SK-N-SH treated with all-trans-retinoic acid at 6 μM for 48 hours (cell line): ENCODE measurements around the gene SLCO1B3.

Source experiments
- ATAC-seq: fragments of 200-7000 bp; cut with Tn5 transposase; 3 replicates; pipeline ENCODE4 v1.9.1; 2020; ENCODE audit warnings: mild to moderate bottlenecking, moderate library complexity
- ARNTL ChIP-seq: fragments of 450-650 bp; formaldehyde crosslinking; IDR thresholded peaks from 2 replicates; pipeline ENCODE4 v1.5.0; 2020; ENCODE audit warnings: low read depth, mild to moderate bottlenecking, moderate library complexity, borderline replicate concordance
- BACH2 ChIP-seq: fragments of 250-450 bp; sonication (Bioruptor Pico); IDR thresholded peaks from 2 replicates; pipeline ENCODE4 v1.9.0; 2021; ENCODE audit warnings: mild to moderate bottlenecking, borderline replicate concordance
- CSDC2 ChIP-seq: fragments of 250-450 bp; sonication (Bioruptor Pico); IDR thresholded peaks from 2 replicates; pipeline ENCODE4 v1.5.0; 2020; ENCODE audit warnings: mild to moderate bottlenecking, moderate library complexity
- ESRRG ChIP-seq: fragments of 250-450 bp; sonication (Bioruptor Pico); IDR thresholded peaks from 2 replicates; pipeline ENCODE4 v1.6.1; 2021; ENCODE audit warnings: mild to moderate bottlenecking
- ISL1 ChIP-seq: fragments of 250-450 bp; sonication (Bioruptor Pico); IDR thresholded peaks from 2 replicates; pipeline ENCODE4 v2.1.2; 2022; ENCODE audit warnings: mild to moderate bottlenecking, moderate library complexity
- OSR1 ChIP-seq: fragments of 250-450 bp; sonication (Bioruptor Pico); IDR thresholded peaks from 2 replicates; pipeline ENCODE4 v1.8.0; 2022; ENCODE audit warnings: moderate library complexity, mild to moderate bottlenecking, inconsistent platforms
- PPARA ChIP-seq: fragments of 250-450 bp; sonication (Bioruptor Pico); IDR thresholded peaks from 2 replicates; pipeline ENCODE4 v1.5.0; 2020; ENCODE audit warnings: mild to moderate bottlenecking, borderline replicate concordance
- RARB ChIP-seq: fragments of 250-450 bp; sonication (Bioruptor Pico); IDR thresholded peaks from 2 replicates; pipeline ENCODE4 v1.8.0; 2021; ENCODE audit warnings: mild to moderate bottlenecking, moderate library complexity
- SNAI2 ChIP-seq: fragments of 250-450 bp; sonication (Bioruptor Pico); IDR thresholded peaks from 2 replicates; pipeline ENCODE4 v1.5.0; 2020; ENCODE audit warnings: mild to moderate bottlenecking, moderate library complexity
- TCF4 ChIP-seq: fragments of 250-450 bp; sonication (Bioruptor Pico); IDR thresholded peaks from 2 replicates; pipeline ENCODE4 v1.8.0; 2021; ENCODE audit warnings: mild to moderate bottlenecking, moderate library complexity, borderline replicate concordance
- TOX ChIP-seq: fragments of 250-450 bp; sonication (Bioruptor Pico); IDR thresholded peaks from 2 replicates; pipeline ENCODE4 v1.8.0; 2021; ENCODE audit warnings: mild to moderate bottlenecking, moderate library complexity, borderline replicate concordance
- ZC3H10 ChIP-seq: fragments of 250-450 bp; sonication (Bioruptor Pico); IDR thresholded peaks from 2 replicates; pipeline ENCODE4 v1.5.1; 2021; ENCODE audit warnings: mild to moderate bottlenecking, moderate library complexity
- ZFP3 ChIP-seq: fragments of 250-450 bp; sonication (Bioruptor Pico); IDR thresholded peaks from 2 replicates; pipeline ENCODE4 v1.5.0; 2020; ENCODE audit warnings: mild to moderate bottlenecking, moderate library complexity
- ZFP30 ChIP-seq: fragments of 450-650 bp; formaldehyde crosslinking; IDR thresholded peaks from 2 replicates; pipeline ENCODE4 v1.5.0; 2022; ENCODE audit warnings: mild to moderate bottlenecking, moderate library complexity
- ZNF565 ChIP-seq: fragments of 450-650 bp; formaldehyde crosslinking; conservative IDR thresholded peaks from 2 replicates; pipeline ENCODE4 v1.5.0; 2020; ENCODE audit warnings: low read depth, mild to moderate bottlenecking, moderate library complexity
- ZNF70 ChIP-seq: fragments of 450-650 bp; formaldehyde crosslinking; IDR thresholded peaks from 2 replicates; pipeline ENCODE4 v1.5.0; 2020; ENCODE audit warnings: mild to moderate bottlenecking, moderate library complexity
- ZNF8 ChIP-seq: fragments of 450-650 bp; formaldehyde crosslinking; IDR thresholded peaks from 2 replicates; pipeline ENCODE4 v1.5.0; 2020; ENCODE audit warnings: mild to moderate bottlenecking, moderate library complexity
- TF ChIP-seq, protein P1 (sequence below): fragments of 250-450 bp; sonication (Bioruptor Pico); IDR thresholded peaks from 2 replicates; pipeline ENCODE4 v1.5.1; 2020; ENCODE audit warnings: low read depth, mild to moderate bottlenecking, moderate library complexity
- TF ChIP-seq, protein P2 (sequence below): fragments of 250-450 bp; sonication (Bioruptor Pico); IDR thresholded peaks from 2 replicates; pipeline ENCODE4 v1.8.0; 2021; ENCODE audit warnings: low read depth, mild to moderate bottlenecking, moderate library complexity, borderline replicate concordance
- TF ChIP-seq, protein P3 (sequence below): fragments of 250-450 bp; sonication (Bioruptor Pico); IDR thresholded peaks from 2 replicates; pipeline ENCODE4 v1.8.0; 2020; ENCODE audit warnings: mild to moderate bottlenecking, moderate library complexity, borderline replicate concordance
- TF ChIP-seq, protein P4 (sequence below): fragments of 250-450 bp; sonication (Bioruptor Pico); IDR thresholded peaks from 2 replicates; pipeline ENCODE4 v1.5.1; 2021; ENCODE audit warnings: mild to moderate bottlenecking, moderate library complexity

Gene SLCO1B3, protein sequence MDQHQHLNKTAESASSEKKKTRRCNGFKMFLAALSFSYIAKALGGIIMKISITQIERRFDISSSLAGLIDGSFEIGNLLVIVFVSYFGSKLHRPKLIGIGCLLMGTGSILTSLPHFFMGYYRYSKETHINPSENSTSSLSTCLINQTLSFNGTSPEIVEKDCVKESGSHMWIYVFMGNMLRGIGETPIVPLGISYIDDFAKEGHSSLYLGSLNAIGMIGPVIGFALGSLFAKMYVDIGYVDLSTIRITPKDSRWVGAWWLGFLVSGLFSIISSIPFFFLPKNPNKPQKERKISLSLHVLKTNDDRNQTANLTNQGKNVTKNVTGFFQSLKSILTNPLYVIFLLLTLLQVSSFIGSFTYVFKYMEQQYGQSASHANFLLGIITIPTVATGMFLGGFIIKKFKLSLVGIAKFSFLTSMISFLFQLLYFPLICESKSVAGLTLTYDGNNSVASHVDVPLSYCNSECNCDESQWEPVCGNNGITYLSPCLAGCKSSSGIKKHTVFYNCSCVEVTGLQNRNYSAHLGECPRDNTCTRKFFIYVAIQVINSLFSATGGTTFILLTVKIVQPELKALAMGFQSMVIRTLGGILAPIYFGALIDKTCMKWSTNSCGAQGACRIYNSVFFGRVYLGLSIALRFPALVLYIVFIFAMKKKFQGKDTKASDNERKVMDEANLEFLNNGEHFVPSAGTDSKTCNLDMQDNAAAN

DNA sequence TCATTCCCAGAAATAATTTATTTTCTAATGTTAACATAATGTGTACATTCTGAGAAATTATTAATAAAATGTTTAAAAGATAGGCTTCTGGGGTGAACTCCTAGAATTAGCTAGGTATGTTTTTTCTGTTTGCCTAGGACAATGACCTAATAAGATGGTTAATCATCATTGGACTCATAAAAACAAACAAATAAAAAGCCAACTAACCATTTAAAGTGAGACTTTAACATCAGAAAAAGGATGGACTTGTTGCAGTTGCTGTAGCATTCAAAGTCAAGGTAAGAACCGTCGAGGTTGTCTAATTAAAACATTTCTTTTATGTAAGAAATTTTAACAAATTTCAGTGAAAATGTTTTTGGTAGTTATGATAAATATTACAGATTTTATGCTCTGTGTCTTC is at the start of gene SLCO1B3:
Gene SLCO1B3 (plus strand): TSS at position 219 of the 400 bp plus-strand sequence. CDS start 5,034 bp downstream, outside the sequence.
- TF ChIP-seq OSR1 (CRISPR knock-in tag) (no peak), SNAI2 (CRISPR knock-in tag) (no peak), ZNF565 (CRISPR knock-in tag) (no peak), ZNF70 (CRISPR knock-in tag) (no peak), ZNF8 (no peak), TOX (CRISPR knock-in tag) (no peak), ZFP30 (CRISPR knock-in tag) (no peak), RARB (CRISPR knock-in tag) (no peak), BACH2 (CRISPR knock-in tag) (no peak), ARNTL (no peak), ZC3H10 (CRISPR knock-in tag) (no peak), TCF4 (no peak), PPARA (CRISPR knock-in tag) (no peak), ESRRG (CRISPR knock-in tag) (no peak), ZFP3 (CRISPR knock-in tag) (no peak)
- TF ChIP-seq, protein P1, sequence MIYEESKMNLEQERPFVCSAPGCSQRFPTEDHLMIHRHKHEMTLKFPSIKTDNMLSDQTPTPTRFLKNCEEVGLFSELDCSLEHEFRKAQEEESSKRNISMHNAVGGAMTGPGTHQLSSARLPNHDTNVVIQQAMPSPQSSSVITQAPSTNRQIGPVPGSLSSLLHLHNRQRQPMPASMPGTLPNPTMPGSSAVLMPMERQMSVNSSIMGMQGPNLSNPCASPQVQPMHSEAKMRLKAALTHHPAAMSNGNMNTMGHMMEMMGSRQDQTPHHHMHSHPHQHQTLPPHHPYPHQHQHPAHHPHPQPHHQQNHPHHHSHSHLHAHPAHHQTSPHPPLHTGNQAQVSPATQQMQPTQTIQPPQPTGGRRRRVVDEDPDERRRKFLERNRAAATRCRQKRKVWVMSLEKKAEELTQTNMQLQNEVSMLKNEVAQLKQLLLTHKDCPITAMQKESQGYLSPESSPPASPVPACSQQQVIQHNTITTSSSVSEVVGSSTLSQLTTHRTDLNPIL: no peak
- TF ChIP-seq, protein P2, sequence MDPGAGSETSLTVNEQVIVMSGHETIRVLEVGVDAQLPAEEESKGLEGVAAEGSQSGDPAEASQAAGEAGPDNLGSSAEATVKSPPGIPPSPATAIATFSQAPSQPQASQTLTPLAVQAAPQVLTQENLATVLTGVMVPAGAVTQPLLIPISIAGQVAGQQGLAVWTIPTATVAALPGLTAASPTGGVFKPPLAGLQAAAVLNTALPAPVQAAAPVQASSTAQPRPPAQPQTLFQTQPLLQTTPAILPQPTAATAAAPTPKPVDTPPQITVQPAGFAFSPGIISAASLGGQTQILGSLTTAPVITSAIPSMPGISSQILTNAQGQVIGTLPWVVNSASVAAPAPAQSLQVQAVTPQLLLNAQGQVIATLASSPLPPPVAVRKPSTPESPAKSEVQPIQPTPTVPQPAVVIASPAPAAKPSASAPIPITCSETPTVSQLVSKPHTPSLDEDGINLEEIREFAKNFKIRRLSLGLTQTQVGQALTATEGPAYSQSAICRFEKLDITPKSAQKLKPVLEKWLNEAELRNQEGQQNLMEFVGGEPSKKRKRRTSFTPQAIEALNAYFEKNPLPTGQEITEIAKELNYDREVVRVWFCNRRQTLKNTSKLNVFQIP (CRISPR knock-in tag): no peak
- TF ChIP-seq, protein P3, sequence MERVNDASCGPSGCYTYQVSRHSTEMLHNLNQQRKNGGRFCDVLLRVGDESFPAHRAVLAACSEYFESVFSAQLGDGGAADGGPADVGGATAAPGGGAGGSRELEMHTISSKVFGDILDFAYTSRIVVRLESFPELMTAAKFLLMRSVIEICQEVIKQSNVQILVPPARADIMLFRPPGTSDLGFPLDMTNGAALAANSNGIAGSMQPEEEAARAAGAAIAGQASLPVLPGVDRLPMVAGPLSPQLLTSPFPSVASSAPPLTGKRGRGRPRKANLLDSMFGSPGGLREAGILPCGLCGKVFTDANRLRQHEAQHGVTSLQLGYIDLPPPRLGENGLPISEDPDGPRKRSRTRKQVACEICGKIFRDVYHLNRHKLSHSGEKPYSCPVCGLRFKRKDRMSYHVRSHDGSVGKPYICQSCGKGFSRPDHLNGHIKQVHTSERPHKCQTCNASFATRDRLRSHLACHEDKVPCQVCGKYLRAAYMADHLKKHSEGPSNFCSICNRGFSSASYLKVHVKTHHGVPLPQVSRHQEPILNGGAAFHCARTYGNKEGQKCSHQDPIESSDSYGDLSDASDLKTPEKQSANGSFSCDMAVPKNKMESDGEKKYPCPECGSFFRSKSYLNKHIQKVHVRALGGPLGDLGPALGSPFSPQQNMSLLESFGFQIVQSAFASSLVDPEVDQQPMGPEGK (CRISPR knock-in tag): no peak
- TF ChIP-seq, all 23 proteins: peak for 0
- ATAC-seq: no peak

DNA sequence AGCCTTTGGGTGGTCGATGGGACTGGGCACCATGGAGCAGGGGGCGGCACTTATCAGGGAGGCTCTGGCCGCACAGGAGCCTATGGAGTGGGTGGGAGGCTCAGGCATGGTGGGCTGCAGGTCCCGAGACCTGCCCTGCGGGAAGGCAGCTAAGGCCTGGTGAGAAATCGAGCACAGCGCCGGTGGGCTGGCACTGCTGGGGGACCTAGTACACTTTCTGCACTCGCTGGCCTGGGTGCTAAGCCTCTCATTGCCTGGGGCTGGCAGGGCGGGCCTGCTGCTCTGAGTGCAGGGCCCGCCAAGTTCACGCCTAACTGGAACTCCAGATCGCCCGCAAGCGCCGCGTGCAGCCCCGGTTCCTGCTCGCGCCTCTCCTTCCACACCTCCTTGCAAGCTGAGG is 33.1 kb upstream of the SLCO1B3 start:
- no peak for ATAC-seq
- TF ChIP-seq ISL1 (CRISPR knock-in tag): no peak
- TF ChIP-seq CSDC2 (CRISPR knock-in tag): no peak
- TF ChIP-seq, protein P2 (CRISPR knock-in tag): no peak
- TF ChIP-seq, protein P3 (CRISPR knock-in tag): no peak
- TF ChIP-seq ESRRG (CRISPR knock-in tag): no peak
- TF ChIP-seq ZNF565 (CRISPR knock-in tag): no peak
- TF ChIP-seq, protein P4, sequence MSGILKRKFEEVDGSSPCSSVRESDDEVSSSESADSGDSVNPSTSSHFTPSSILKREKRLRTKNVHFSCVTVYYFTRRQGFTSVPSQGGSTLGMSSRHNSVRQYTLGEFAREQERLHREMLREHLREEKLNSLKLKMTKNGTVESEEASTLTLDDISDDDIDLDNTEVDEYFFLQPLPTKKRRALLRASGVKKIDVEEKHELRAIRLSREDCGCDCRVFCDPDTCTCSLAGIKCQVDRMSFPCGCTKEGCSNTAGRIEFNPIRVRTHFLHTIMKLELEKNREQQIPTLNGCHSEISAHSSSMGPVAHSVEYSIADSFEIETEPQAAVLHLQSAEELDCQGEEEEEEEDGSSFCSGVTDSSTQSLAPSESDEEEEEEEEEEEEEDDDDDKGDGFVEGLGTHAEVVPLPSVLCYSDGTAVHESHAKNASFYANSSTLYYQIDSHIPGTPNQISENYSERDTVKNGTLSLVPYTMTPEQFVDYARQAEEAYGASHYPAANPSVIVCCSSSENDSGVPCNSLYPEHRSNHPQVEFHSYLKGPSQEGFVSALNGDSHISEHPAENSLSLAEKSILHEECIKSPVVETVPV (CRISPR knock-in tag): no peak
- TF ChIP-seq RARB (CRISPR knock-in tag): no peak
